ENCODE data around the gene NSL1. TPM values are rescaled to one million over a fixed set of nuclear protein-coding genes. Genes with fewer than 3 reads are reported as not detected.

NSL1 gene
- polyA plus RNA-seq, 3 donors = 16.8 to 80.3 (median 62.3) TPM

GRCh38 chr1:212752934-212753497 lies 38.6 kb downstream of the NSL1 start:
- Histone ChIP-seq H3K4me3 (replicated peaks in 1 of 3; ENCODE audit: low read depth in 2 of 3, low read length in 3 of 3) (peak overlapping the region; percentile 5 to 74 (median 65)), H3K36me3 (replicated peaks in 1 of 2; ENCODE audit: control insufficient read depth in 1 of 2, insufficient read depth in 2 of 2, low read length in 2 of 2) (peaks cover 6 to 12% of the 10 kb centered on the region in 2 donors), H3K4me1 (ENCODE audit: control insufficient read depth in 1 of 2, insufficient read depth in 2 of 2, low read length in 2 of 2) (peaks cover 48 to 57% of the 10 kb centered on the region in 2 donors), H3K79me2 (ENCODE audit: insufficient read depth, low read length) (peaks cover 48% of the 10 kb centered on the region), H3K9ac (ENCODE audit: insufficient read depth, low read length, poor library complexity, severe bottlenecking) (no peak overlapping the region), H3K27me3 (ENCODE audit: control insufficient read depth in 2 of 2, insufficient read depth in 2 of 2, low read length in 2 of 2) (no peaks in the 10 kb centered on the region), H3K4me2 (replicated peaks; ENCODE audit: extremely low read depth, low read length, poor library complexity, severe bottlenecking) (peak overlapping the region; percentile 90), H2AFZ (ENCODE audit: insufficient read depth, low read depth, low read length, poor library complexity, severe bottlenecking) (no peak overlapping the region), H3K9me3 (replicated peaks in 1 of 2; ENCODE audit: control insufficient read depth in 1 of 2, insufficient read depth in 1 of 2, low read length in 2 of 2) (no peaks in the 10 kb centered on the region), H4K20me1 (ENCODE audit: insufficient read depth, low read length) (no peaks in the 10 kb centered on the region), H3K27ac (ENCODE audit: low read depth in 1 of 2, low read length in 2 of 2) (peak overlapping the region; percentile 47 to 84)
- 52% methylated on average over 2 of the region's 3 CpGs for WGBS (ENCODE audit: insufficient coverage)
- TF ChIP-seq, protein P1, sequence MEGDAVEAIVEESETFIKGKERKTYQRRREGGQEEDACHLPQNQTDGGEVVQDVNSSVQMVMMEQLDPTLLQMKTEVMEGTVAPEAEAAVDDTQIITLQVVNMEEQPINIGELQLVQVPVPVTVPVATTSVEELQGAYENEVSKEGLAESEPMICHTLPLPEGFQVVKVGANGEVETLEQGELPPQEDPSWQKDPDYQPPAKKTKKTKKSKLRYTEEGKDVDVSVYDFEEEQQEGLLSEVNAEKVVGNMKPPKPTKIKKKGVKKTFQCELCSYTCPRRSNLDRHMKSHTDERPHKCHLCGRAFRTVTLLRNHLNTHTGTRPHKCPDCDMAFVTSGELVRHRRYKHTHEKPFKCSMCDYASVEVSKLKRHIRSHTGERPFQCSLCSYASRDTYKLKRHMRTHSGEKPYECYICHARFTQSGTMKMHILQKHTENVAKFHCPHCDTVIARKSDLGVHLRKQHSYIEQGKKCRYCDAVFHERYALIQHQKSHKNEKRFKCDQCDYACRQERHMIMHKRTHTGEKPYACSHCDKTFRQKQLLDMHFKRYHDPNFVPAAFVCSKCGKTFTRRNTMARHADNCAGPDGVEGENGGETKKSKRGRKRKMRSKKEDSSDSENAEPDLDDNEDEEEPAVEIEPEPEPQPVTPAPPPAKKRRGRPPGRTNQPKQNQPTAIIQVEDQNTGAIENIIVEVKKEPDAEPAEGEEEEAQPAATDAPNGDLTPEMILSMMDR (IDR thresholded peaks at IDR 0.05) = no peak
- Mint-ChIP-seq H3K4me3 (peak overlapping the region; percentile 72 to 80), H3K36me3 (peaks cover 9 to 11% of the 10 kb centered on the region in 2 donors), H3K27ac (peak overlapping the region; percentile 88 to 97 (median 95)), H3K4me1 (peaks cover 48% of the 10 kb centered on the region), H3K9me3 (peaks cover 0 to 2% (median 0%) of the 10 kb centered on the region in 7 donors), H3K27me3 (ENCODE audit: low read depth in 3 of 3) (no peaks in the 10 kb centered on the region)
- peak; percentile 0 to 22 (median 14) for DNase-seq
- intact Hi-C loops (cut with micrococcal nuclease) = loop anchor here (5.0 kb wide), 3 partner anchors 39 to 104 kb away; partner anchors contain the start of genes NSL1 (in 2 of the 2), TATDN3 (in 2 of the 2) and FLVCR1 (in 1 of the 2)

GRCh38 chr1:212752252-212752933 lies 39.2 kb downstream of the NSL1 start:
- Histone ChIP-seq H3K4me3 (replicated peaks in 1 of 3; ENCODE audit: low read depth in 2 of 3, low read length in 3 of 3) (peak overlapping the region; percentile 5 to 74 (median 65)), H3K9ac (ENCODE audit: insufficient read depth, low read length, poor library complexity, severe bottlenecking) (no peak overlapping the region), H3K4me1 (ENCODE audit: control insufficient read depth in 1 of 2, insufficient read depth in 2 of 2, low read length in 2 of 2) (peaks cover 48 to 57% of the 10 kb centered on the region in 2 donors), H2AFZ (ENCODE audit: insufficient read depth, low read depth, low read length, poor library complexity, severe bottlenecking) (no peak overlapping the region), H3K27me3 (ENCODE audit: control insufficient read depth in 2 of 2, insufficient read depth in 2 of 2, low read length in 2 of 2) (no peaks in the 10 kb centered on the region), H3K4me2 (replicated peaks; ENCODE audit: extremely low read depth, low read length, poor library complexity, severe bottlenecking) (peak overlapping the region; percentile 90), H3K79me2 (ENCODE audit: insufficient read depth, low read length) (peaks cover 47% of the 10 kb centered on the region), H3K9me3 (replicated peaks in 1 of 2; ENCODE audit: control insufficient read depth in 1 of 2, insufficient read depth in 1 of 2, low read length in 2 of 2) (no peaks in the 10 kb centered on the region), H4K20me1 (ENCODE audit: insufficient read depth, low read length) (no peaks in the 10 kb centered on the region), H3K36me3 (replicated peaks in 1 of 2; ENCODE audit: control insufficient read depth in 1 of 2, insufficient read depth in 2 of 2, low read length in 2 of 2) (peaks cover 6 to 10% of the 10 kb centered on the region in 2 donors), H3K27ac (ENCODE audit: low read depth in 1 of 2, low read length in 2 of 2) (peak overlapping the region; percentile 64 to 84)
- Mint-ChIP-seq H3K36me3 (peaks cover 6 to 9% of the 10 kb centered on the region in 2 donors), H3K27me3 (ENCODE audit: low read depth in 3 of 3) (no peaks in the 10 kb centered on the region), H3K4me1 (peaks cover 48% of the 10 kb centered on the region), H3K4me3 (peak overlapping the region; percentile 72 to 80), H3K9me3 (peaks cover 0 to 2% (median 0%) of the 10 kb centered on the region in 7 donors), H3K27ac (peak overlapping the region; percentile 88 to 97 (median 95))
- WGBS (ENCODE audit: insufficient coverage) = no CpG with 5 or more reads among the region's 3 CpGs
- TF ChIP-seq, protein P1 (IDR thresholded peaks at IDR 0.05) = no peak
- peak; percentile 72 to 93 (median 90) for DNase-seq
- intact Hi-C loops (cut with micrococcal nuclease) = loop anchor here (5.0 kb wide), 3 partner anchors 40 to 105 kb away; partner anchors contain the start of genes NSL1 (in 2 of the 2), TATDN3 (in 2 of the 2) and FLVCR1 (in 1 of the 2)
